K562 (cell line): ENCODE measurements around the gene PDE8A. TPM values are rescaled to one million over a fixed set of nuclear protein-coding genes. Genes with fewer than 3 reads are reported as not detected.
A peak's percentile ranks its signal among the peaks of the same experiment; 100 is the strongest.

Source experiments
- ATAC-seq: fragments of 200-7000 bp; cut with Tn5 transposase; 3 replicates; pipeline ENCODE4 v1.9.1; 2020; ENCODE audit warnings: moderate library complexity
- BruUV-seq: library from RNA; stranded (reverse); fragments of 400-500 nt; replicated peaks from 2 replicates; lab custom pipeline; 2021; lab: Mats Ljungman, UMichigan
- CTCF ChIA-PET: fragments of 300-600 bp; formaldehyde crosslinking; extraction: SDS; loops from one replicate; lab custom pipeline; 2021; ENCODE audit warnings: low intra/inter-chr PET ratio; lab: Yijun Ruan, JAX
- POLR2A ChIA-PET: fragments of 300-600, 350-650 bp; sonication (Branson Sonifier 250); formaldehyde crosslinking; extraction: SDS; loops from one replicate; lab custom pipeline; 2021; ENCODE audit warnings: antibody characterized with exemption, inconsistent platforms; lab: Yijun Ruan, JAX
- DNase-seq, 4 experiments: peaks; one replicate each; pipeline versions ENCODE4 v3.0.0 to v3.0.0-alpha.2; 2011 to 2018; ENCODE audit warnings: low spot score in 3 of 4, mixed read lengths in 3 of 4; ENCODE audit errors: extremely low read depth in 1 of 4
- FAIRE-seq: peaks from 2 replicates; lab custom pipeline; 2011; peaks lifted over from hg19 to GRCh38; lab: Jason Lieb, UNC
- H2AFZ ChIP-seq: 2 replicates; pipeline ENCODE4 v1.6.0; 2011; ENCODE audit warnings: low read depth, low read length, control low read depth, inconsistent platforms
- H3K27ac ChIP-seq: fragments of 200-600 bp; 3 replicates; pipeline ENCODE4 v1.8.0; 2011; ENCODE audit warnings: low read depth, mild to moderate bottlenecking, control low read depth, inconsistent platforms, low read length, moderate library complexity, mixed read lengths; ENCODE audit errors: extremely low read depth
- H3K27me3 ChIP-seq, 2 experiments: fragments of 300-600 bp in 1 of 2; 2 replicates in 1 of 2; 3 replicates in 1 of 2; pipeline versions ENCODE4 v1.6.0 to v1.8.0; 2011; ENCODE audit warnings: inconsistent platforms in 2 of 2, low read length in 2 of 2, mild to moderate bottlenecking in 1 of 2, mixed read lengths in 1 of 2, moderate library complexity in 1 of 2; ENCODE audit not compliant: control insufficient read depth in 2 of 2, insufficient read depth in 2 of 2
- H3K36me3 ChIP-seq: fragments of 300-600 bp; 3 replicates; pipeline ENCODE4 v1.8.0; 2011; ENCODE audit warnings: mild to moderate bottlenecking, low read length, inconsistent platforms; ENCODE audit not compliant: control insufficient read depth, insufficient read depth
- H3K4me1 ChIP-seq, 2 experiments: fragments of 200-600 bp in 1 of 2; replicated peaks in 1 of 2; 2 replicates in 1 of 2; 3 replicates in 1 of 2; pipeline versions ENCODE4 v1.5.1 to v1.8.0; 2011; ENCODE audit warnings: inconsistent platforms in 2 of 2, low read length in 2 of 2, mild to moderate bottlenecking in 1 of 2, mixed read lengths in 1 of 2, moderate library complexity in 1 of 2; ENCODE audit not compliant: control insufficient read depth in 2 of 2, insufficient read depth in 2 of 2
- H3K4me2 ChIP-seq: 2 replicates; pipeline ENCODE4 v1.6.1; 2011; ENCODE audit warnings: low read length, control low read depth, inconsistent platforms, mixed read lengths; ENCODE audit not compliant: insufficient read depth
- H3K4me3 ChIP-seq: fragments of 200-600 bp; sonication (generic), shearing (Covaris generic); 2 replicates; pipeline ENCODE4 v1.5.1; 2016; ENCODE audit warnings: control low read depth, inconsistent platforms
- H3K79me2 ChIP-seq: fragments of 200-600 bp; 3 replicates; pipeline ENCODE4 v1.8.0; 2011; ENCODE audit warnings: low read length, inconsistent platforms; ENCODE audit not compliant: control insufficient read depth, insufficient read depth
- H3K9ac ChIP-seq, 2 experiments: 2 replicates each; pipeline versions ENCODE4 v1.6.0 to v1.6.1; 2011; ENCODE audit warnings: low read depth in 2 of 2, low read length in 2 of 2, control low read depth in 1 of 2, inconsistent platforms in 1 of 2, mild to moderate bottlenecking in 1 of 2, mixed read lengths in 1 of 2; ENCODE audit not compliant: insufficient read depth in 1 of 2
- H3K9me1 ChIP-seq: one replicate; pipeline ENCODE4 v1.6.0; 2011; ENCODE audit warnings: inconsistent platforms, mild to moderate bottlenecking, low read length, moderate library complexity; ENCODE audit not compliant: control insufficient read depth, insufficient read depth
- H3K9me3 ChIP-seq: replicated peaks from 2 replicates; pipeline ENCODE4 v1.5.1; 2011; ENCODE audit warnings: low read depth, low read length, inconsistent platforms; ENCODE audit not compliant: control insufficient read depth, insufficient read depth
- H4K20me1 ChIP-seq: replicated peaks from 2 replicates; pipeline ENCODE4 v1.6.1; 2011; ENCODE audit warnings: low read length, inconsistent platforms, mixed read lengths; ENCODE audit not compliant: control insufficient read depth, insufficient read depth
- NFIC ChIP-seq: fragments of 450-650 bp; IDR thresholded peaks from 2 replicates; pipeline ENCODE4 v1.6.1; 2017; ENCODE audit warnings: mild to moderate bottlenecking, inconsistent platforms
- RREB1 ChIP-seq: fragments of 250-450 bp; sonication (Bioruptor Pico); IDR thresholded peaks from 2 replicates; pipeline ENCODE4 v1.4.0; 2020
- ZC3H8 ChIP-seq: fragments of 450-650 bp; IDR thresholded peaks from 2 replicates; pipeline ENCODE4 v1.6.1; 2017
- ZNF274 ChIP-seq: IDR thresholded peaks from 2 replicates; pipeline ENCODE4 v1.6.1; 2011; ENCODE audit warnings: low read depth, mild to moderate bottlenecking, low read length, moderate library complexity, borderline replicate concordance
- in situ Hi-C: fragments of 300-500 bp; cut with MboI; formaldehyde crosslinking; loops from 4 replicates; pipeline ENCODE4 v1.15.0; 2018; ENCODE audit warnings: inconsistent platforms, mixed read lengths
- intact Hi-C: fragments of 100-400 bp; cut with micrococcal nuclease; formaldehyde crosslinking; loops from 2 replicates; pipeline ENCODE4 v1.14.2; 2022
- polyA plus RNA-seq, 8 experiments: library from polyadenylated mRNA; depleted of rRNA in 4 of 8; stranded (reverse) in 5 of 8; unstranded in 3 of 8; fragments of >200 nt; fragmentation: Nextera tagmentation in 2 of 8; fragmentation: Illumina TruSeq in 1 of 8; extraction: Ambion mirVana in 2 of 8; extraction: Trizol in 1 of 8; gene quantifications; 2 replicates each; pipeline versions ENCODE4 v1.2.1 to v1.2.3, GENCODE V29; 2011 to 2014; ENCODE audit warnings: inconsistent platforms in 1 of 8, missing spikeins in 1 of 8
- total RNA-seq, 7 experiments: library from RNA; depleted of rRNA in 6 of 7; stranded (reverse); fragments of >200 nt in 6 of 7; fragmentation: Illumina TruSeq in 2 of 7; extraction: Trizol in 2 of 7; gene quantifications; 2 replicates each; pipeline versions ENCODE4 v1.2.1 to v1.2.3, GENCODE V29; 2011 to 2021; ENCODE audit warnings: low replicate concordance in 1 of 7

The PDE8A gene
- total and polyA plus RNA-seq, 9 of the 15 experiments (the other 6 are each of a cell fraction or from before 2014, with no cell fraction given), result 5.9 to 40.3 (median 19.8) TPM

- CTCF ChIA-PET, result no interaction called here
- intact Hi-C loops, result no loop called here
- POLR2A ChIA-PET, result interaction anchor here (0.7 to 1.2 kb wide), 3 partner anchors 15 to 301 kb away, joined by 3 to 4 read pairs (median 4); no protein-coding TSS in a partner anchor
- no peaks in the 10 kb centered on the region for H3K9me3 ChIP-seq
- H3K27ac ChIP-seq, result no peak overlapping the region
- in situ Hi-C loops, result no loop called here
- H3K9me1 ChIP-seq, result no peaks in the 10 kb centered on the region
- H3K4me3 ChIP-seq, result no peak overlapping the region
- no peaks in the 10 kb centered on the region for H3K36me3 ChIP-seq
- peaks cover 5% of the 10 kb centered on the region; the same call in 1 of the 2 replicates for H4K20me1 ChIP-seq
- FAIRE-seq, result no peak
- BruUV-seq, result no TSS peak
- H3K79me2 ChIP-seq, result peaks cover 49% of the 10 kb centered on the region
- H3K4me1 ChIP-seq, result peaks cover 0 to 12% of the 10 kb centered on the region in 2 experiments; a peak in 3 of 5 replicates
- ATAC-seq, result no peak
- H3K9ac ChIP-seq, result no peak overlapping the region
- no peaks in the 10 kb centered on the region for H3K27me3 ChIP-seq
- DNase-seq, result peak in 1 of 4 experiments; percentile 34
- TF ChIP-seq RREB1 (CRISPR knock-in tag) (no peak), NFIC (peak; percentile 83), ZC3H8 (no peak), ZNF274 (no peak)
- no peak overlapping the region for H2AFZ ChIP-seq
- H3K4me2 ChIP-seq, result no peak overlapping the region
Observed at GRCh38 chr15:85035980-85036379, 54.3 kb downstream of the PDE8A start.
